NCI-H1694 (cell line): ENCODE measurements around the gene FAM47A.

Source experiments
- DNase-seq: peaks from one replicate; lab custom pipeline; 2025; lab: John Stamatoyannopoulos, UW

FAM47A gene

DNA sequence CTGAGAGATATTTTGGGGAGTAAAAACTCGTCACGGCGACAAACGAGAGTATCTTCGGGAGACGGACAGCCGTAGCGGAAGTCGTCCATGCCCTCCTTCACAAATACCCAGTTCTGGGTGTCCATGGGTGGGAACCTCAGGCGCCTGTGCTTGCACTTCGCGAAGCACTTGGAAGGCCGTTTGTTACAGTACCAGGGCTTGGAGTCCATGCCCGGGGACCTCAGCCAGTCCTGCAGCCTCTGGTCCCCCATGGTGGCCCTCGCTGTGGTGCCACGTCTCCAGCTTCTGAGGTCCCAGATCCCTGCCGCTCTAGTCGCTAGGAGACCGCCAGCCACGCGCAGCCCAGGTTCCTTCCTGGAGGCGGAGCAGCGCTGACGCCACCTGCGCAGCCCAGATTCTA is at the start of gene FAM47A:
Gene FAM47A, minus strand, starts transcription at position 287 of the 400 bp plus-strand sequence. Its CDS starts 36 bp downstream, at position 251.
- no peak for DNase-seq

DNA sequence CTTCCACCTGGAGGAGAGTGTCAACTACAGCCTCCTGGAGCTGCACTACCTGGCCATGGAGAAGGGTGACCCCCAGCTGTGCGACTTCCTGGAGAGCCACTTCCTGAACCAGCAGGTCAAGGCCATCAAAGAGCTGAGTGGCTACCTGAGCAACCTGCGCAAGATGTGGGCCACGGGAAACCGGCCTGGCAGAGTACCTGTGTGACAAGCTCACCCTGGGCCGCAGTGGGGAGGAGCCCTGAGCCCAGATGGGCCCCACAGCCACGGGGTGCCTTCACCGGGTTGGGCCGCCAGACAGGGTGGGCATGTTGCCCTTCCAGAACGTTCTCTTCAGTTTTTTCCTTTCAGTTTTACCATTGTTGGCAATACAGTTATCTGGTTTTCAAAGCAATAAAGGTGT is 15.2 kb upstream of the FAM47A start:
- no peak for DNase-seq

DNA sequence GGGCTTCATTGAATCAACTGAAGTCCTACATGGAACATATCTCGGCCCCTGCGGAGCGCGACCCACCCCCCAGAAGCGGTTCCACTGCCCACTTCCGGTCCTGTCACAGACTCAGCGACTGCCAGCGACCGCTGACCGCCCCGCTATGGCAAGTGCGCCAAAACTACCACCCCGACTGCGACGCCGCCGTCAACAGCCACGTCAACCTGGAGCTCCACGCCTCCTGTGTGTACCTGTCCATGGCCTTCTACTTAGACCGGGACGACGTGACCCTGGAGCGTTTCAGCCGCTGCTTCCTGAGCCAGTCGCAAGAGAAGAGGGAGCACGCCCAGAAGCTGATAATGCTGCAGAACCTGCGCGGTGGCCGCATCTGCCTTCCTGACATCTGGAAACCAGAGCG is 14.8 kb upstream of the FAM47A start:
- no peak for DNase-seq

DNA sequence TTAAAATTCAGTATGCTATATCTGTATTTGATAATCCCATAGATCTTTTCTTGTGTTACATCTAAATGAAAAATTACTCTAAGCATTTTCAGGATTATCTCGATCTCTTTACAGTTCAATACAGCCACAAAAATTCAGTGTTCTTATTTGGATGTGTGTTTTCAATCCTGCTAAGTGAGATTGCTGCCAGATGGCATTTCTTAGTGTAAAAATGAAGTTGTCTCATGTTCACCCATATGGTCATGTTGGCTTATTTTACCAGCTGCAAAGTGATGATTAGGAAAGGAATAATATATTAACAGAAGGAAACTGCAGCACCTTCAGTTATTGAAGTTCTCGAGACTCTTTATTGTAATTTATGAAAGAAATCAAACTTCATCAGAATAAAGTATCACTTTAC is 12.1 kb upstream of the FAM47A start:
- peak; percentile 27 for DNase-seq

DNA sequence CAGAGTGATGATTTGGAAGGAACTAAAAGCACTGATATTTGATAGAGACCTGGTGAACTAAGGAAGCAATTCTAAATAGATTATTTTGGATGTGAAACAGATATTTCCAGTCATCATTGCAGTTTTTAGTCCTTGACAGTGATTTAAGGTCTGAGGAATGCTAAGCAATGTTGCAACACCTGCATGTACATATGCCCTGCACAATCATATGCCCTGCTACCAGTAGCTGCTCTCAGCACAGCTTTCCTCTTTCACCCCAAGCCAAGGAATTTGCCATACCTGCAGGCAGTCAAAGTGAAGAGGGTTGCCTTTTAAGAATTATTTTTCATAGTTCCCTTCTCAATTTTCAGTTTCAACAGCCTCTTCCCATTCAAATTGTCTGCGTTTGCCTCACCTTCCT is 8.7 kb upstream of the FAM47A start:
- no peak for DNase-seq

DNA sequence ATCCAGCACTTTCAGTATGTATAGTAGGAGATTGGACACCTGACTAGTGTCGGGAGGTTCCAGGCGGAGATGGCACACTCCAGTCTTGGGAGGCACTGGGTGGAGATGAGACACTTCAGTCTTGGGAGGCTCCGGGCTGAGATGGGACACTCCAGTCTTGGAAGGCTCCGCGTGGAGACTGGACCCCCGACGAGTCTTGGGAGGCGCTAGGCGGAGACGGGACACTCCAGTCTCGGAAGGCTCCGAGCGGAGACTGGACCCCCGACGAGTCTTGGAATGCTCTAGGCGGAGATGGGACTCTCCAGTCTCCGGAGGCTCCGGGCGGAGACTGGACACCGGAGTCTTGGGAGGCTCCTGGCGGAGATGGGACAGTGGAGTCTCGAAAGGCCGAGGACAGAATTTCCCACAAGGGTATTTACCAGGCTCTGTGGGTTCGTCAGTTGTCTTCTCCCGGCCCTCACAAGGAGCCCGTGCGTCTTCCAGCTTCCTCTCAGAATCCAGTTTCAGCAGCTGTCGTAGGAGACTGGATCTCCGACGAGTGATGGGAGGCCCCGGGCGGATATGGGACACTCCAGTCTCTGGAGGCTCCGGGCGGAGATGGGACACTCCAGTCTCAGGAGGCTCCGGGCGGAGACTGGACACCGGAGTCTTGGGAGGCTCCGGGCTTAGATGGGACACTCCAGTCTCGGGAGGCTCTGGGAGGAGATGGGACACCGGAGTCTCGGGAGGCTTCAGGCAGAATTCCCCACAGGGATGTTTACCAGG is 952 bp downstream of the FAM47A start:
- no peak for DNase-seq

DNA sequence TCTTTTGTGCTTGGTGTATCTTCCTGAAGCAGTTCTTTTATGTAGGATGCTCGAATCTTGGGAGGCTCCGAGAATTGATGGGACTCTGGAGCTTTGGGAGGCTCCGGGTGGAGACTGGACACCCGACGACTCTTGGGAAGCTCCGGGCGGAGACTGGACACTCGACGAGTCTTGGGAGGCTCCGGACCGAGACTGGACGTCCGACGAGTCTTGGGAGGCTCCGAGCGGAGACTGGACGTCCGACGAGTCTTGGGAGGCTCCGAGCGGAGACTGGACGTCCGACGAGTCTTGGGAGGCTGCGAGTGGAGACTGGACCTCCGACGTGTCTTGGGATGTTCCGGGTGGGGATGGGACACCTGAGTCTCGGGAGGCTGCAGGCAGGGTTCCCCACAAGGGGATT is 1.6 kb downstream of the FAM47A start:
- no peak for DNase-seq

DNA sequence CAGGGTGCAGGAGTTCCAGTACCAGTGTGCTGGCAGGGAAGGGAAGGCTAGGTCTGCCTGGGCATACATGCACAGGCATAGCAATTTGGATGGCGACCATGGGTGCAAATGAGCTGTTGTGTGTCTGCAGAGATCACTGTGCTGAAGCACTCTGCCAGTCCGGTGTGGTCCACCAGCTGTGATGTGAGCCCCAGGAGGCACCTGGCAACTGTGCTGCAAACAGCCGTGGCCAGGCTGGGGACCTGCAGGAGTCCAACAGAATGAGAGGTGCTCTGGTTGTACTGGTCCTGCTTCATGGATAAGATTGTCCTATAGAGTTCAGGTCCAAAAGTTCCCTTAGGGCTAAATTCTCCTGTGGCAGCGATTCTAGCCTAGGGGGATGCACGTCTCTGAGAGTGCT is 6.1 kb downstream of the FAM47A start:
- DNase-seq = no peak

DNA sequence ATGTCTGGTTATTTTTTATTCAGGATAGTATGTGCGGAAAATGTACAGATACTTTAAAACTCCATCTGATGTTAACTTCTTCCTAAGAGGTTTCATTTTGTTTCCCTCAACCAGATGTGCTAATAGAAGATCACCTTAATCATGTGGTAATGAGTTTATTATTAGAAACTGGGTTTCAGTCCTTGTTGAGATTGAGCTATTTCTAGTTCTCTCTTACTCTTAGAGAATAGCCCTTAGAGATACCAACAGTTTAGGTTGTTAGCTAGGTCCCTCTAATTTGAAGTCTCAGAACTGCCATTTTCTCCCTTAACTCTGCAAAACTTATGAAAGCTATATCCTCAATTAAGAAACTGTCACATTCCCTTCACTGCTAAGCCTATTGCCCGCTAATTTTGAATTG is 13.0 kb downstream of the FAM47A start:
- DNase-seq = no peak

DNA sequence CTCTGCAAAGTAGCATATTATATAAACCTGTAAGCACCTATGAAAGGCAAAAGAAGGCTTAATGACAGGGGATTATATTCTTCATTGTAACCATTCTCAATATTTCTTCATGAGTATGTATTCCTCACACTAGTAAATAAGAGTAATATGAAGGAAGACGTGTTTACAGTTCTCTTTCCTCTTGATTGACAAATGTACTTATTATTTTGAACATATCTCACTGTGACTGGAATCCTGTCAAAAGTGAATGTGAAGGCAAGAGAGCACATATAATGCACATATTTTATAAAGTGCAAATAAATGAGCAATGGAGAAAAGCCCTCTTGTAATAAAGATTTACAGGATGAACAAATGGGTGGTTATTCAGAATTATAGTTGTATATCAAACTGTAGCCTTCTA is 19.7 kb downstream of the FAM47A start:
- DNase-seq = no peak
